Measurements from ENCODE around the gene INSRR.

Gene INSRR

GRCh38 chr1:156841295-156841855, 17.5 kb downstream of the INSRR start:
- TF ChIP-seq TEAD4 (IDR thresholded peaks at IDR 0.05) (no peak), REST (IDR thresholded peaks at IDR 0.05; ENCODE audit: low read depth) (peak; percentile 78), ZBTB7A (IDR thresholded peaks at IDR 0.05; ENCODE audit: low read depth) (no peak; the same call in 1 of the 2 replicates)

GRCh38 chr1:156840898-156841279, 18.0 kb downstream of the INSRR start:
- TF ChIP-seq FOXM1 (IDR thresholded peaks at IDR 0.05; ENCODE audit: borderline replicate concordance, low read depth) = no peak
- TF ChIP-seq ZBTB7A (IDR thresholded peaks at IDR 0.05; ENCODE audit: low read depth) = peak; percentile 15; the same call in 1 of the 2 replicates

GRCh38 chr1:156840186-156840897, 18.6 kb downstream of the INSRR start:
- TF ChIP-seq EP300 (IDR thresholded peaks at IDR 0.05; ENCODE audit: borderline replicate concordance) = no peak
- no peak for TF ChIP-seq REST (IDR thresholded peaks at IDR 0.05; ENCODE audit: low read depth)
- TF ChIP-seq TEAD4 (IDR thresholded peaks at IDR 0.05) = no peak
- no peak for TF ChIP-seq EGR1 (IDR thresholded peaks at IDR 0.05)
- TF ChIP-seq YY1 (IDR thresholded peaks at IDR 0.05; ENCODE audit: low read depth) = no peak
- no peak for TF ChIP-seq FOXM1 (IDR thresholded peaks at IDR 0.05; ENCODE audit: borderline replicate concordance, low read depth)
- no peak for TF ChIP-seq CEBPB (IDR thresholded peaks at IDR 0.05)
- no peak for TF ChIP-seq RAD21 (IDR thresholded peaks at IDR 0.05; ENCODE audit: low read depth)
- no peak for TF ChIP-seq ZBTB7A (IDR thresholded peaks at IDR 0.05; ENCODE audit: low read depth)
- no peak for TF ChIP-seq NFIC (IDR thresholded peaks at IDR 0.05)
- TF ChIP-seq TAF1 (IDR thresholded peaks at IDR 0.05; ENCODE audit: low read depth) = no peak
- no peak for TF ChIP-seq CREB1 (IDR thresholded peaks at IDR 0.05; ENCODE audit: low read depth)
- TF ChIP-seq MAX (IDR thresholded peaks at IDR 0.05) = no peak
- TF ChIP-seq TCF12 (IDR thresholded peaks at IDR 0.05; ENCODE audit: low read depth) = no peak
- TF ChIP-seq USF1 (IDR thresholded peaks at IDR 0.05) = no peak

GRCh38 chr1:156839426-156840109, 19.3 kb downstream of the INSRR start:
- TF ChIP-seq TCF12 (IDR thresholded peaks at IDR 0.05; ENCODE audit: low read depth) (no peak), RAD21 (IDR thresholded peaks at IDR 0.05; ENCODE audit: low read depth) (no peak)

- TF ChIP-seq TCF12 (IDR thresholded peaks at IDR 0.05; ENCODE audit: low read depth) (no peak), MAX (IDR thresholded peaks at IDR 0.05) (no peak), TEAD4 (IDR thresholded peaks at IDR 0.05) (no peak), REST (IDR thresholded peaks at IDR 0.05; ENCODE audit: low read depth) (no peak), CEBPB (IDR thresholded peaks at IDR 0.05) (no peak), EP300 (IDR thresholded peaks at IDR 0.05; ENCODE audit: borderline replicate concordance) (no peak), USF1 (IDR thresholded peaks at IDR 0.05) (no peak), CREB1 (IDR thresholded peaks at IDR 0.05; ENCODE audit: low read depth) (no peak), TAF1 (IDR thresholded peaks at IDR 0.05; ENCODE audit: low read depth) (no peak), RAD21 (IDR thresholded peaks at IDR 0.05; ENCODE audit: low read depth) (peak; percentile 91), FOXM1 (IDR thresholded peaks at IDR 0.05; ENCODE audit: borderline replicate concordance, low read depth) (no peak), ZBTB7A (IDR thresholded peaks at IDR 0.05; ENCODE audit: low read depth) (peak; percentile 90), NFIC (IDR thresholded peaks at IDR 0.05) (no peak), EGR1 (IDR thresholded peaks at IDR 0.05) (no peak), YY1 (IDR thresholded peaks at IDR 0.05; ENCODE audit: low read depth) (no peak)
Measured at GRCh38 chr1:156838972-156839371, 19.9 kb downstream of the INSRR start.
